HG03066 (cell line): ENCODE results near the gene GLT8D2.

Experiments
- ATAC-seq: cut with Tn5 transposase; IDR thresholded peaks from one replicate; pipeline ENCODE4 v1.9.1; 2021; ENCODE audit warnings: low read depth; ENCODE audit not compliant: unreplicated experiment

Gene GLT8D2

GRCh38 chr12:104049903-104050356 lies at the start of gene GLT8D2:
Gene GLT8D2, minus strand, starts transcription at chr12:104050187. Its CDS starts 30,539 bp downstream, at chr12:104019648.
- ATAC-seq: no peak

- ATAC-seq: no peak
These were observed 48.0 kb upstream of the GLT8D2 start for GRCh38 chr12:104097954-104098353.

- ATAC-seq: no peak
These were observed 45.3 kb upstream of the GLT8D2 start for GRCh38 chr12:104095289-104095688.

DNA sequence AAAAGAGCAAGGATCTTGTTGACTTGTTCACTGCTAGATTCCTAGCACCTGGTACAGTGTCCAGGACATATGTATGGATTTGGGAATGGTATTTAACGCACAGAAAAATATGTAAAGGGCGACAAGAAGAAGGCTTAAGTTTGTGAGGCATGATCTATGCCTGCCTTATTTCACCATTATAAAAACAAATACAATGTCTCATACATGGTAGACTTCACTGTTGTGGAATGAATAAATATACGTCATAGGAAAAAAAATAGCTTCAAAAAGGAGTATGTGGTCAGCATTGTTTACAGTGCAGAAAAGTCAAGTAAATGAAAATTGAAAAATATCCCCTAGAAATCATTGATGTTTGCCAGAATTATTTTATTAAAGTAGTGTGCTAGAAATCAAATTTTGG lies 44.3 kb upstream of the GLT8D2 start:
- no peak for ATAC-seq

DNA sequence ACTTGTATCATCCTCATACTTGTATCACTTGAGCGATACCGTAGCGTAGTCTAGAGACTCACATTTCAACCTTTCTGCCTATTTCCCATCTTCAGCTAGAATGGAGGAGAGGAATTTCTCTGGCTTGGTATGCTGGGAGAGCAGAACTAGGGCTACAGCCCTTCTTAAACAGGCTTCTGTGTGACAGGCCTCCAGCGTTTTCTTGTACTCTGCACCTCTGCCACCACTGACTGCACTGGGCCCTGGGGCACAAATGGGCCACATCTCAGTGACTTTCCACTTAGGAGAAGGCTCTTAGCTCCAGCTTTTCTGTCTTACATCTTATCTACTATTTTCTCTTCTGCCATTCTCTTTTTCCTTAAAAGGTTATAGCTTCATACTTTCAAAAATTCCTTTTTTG lies 41.1 kb upstream of the GLT8D2 start:
- no peak for ATAC-seq

- no peak for ATAC-seq
These were observed 40.7 kb upstream of the GLT8D2 start for GRCh38 chr12:104090685-104091084.

DNA sequence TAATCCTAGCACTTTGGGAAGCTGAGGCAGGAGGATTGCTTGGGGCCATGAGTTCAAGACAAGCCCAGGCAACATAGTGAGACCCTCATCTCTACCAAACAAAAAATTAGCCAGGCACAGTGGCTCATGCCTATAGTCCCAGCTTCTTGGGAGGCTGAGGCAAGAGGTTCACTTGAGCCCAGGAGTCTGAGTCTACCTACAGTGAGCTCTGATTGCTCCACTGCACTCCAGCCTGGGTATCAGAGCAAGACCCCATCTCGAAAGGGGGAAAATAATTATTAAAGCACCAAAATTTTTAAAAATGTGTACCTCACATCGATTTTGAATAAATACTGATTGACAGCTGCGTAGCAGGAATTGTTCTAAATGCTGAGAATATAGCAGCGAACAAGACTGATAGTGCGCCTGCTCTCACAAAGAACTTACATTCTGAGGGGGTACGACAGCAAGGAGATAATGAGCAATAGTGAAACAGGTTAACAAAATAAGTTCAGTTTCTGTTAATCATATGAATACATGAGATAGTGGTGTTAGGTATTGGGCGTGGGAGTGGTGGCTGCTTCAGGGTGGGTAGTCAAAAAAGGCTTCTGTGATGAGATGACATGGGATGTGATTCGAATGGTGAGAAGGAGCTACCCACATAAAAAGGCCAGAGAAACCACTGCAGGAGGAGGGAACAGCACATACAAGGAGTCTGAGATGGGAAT lies 33.9 kb upstream of the GLT8D2 start:
- ATAC-seq: peak; percentile 93

GRCh38 chr12:104080764-104081163 lies 30.8 kb upstream of the GLT8D2 start:
- ATAC-seq: no peak

DNA sequence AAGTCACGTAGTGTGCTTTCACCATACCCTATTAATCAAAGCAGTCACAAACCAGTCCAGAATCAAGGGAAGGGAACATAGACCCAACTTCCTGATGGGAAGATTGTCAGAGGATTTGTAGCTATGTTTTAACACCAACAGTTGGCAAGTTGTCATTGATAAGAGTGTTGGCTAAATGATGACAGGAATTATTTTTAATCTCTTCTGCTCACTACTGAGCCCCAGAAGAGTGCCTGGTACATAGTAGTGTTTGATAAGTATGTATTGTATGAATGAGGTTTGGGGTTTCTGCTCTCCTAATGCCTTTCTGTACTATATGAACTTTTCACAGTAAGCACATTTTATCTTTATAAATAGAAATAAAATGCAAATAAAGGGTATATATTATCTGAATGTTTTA lies 29.0 kb upstream of the GLT8D2 start:
- no peak for ATAC-seq

GRCh38 chr12:104073699-104074098 lies 23.7 kb upstream of the GLT8D2 start:
- no peak for ATAC-seq

- no peak for ATAC-seq
These were observed 22.1 kb upstream of the GLT8D2 start for GRCh38 chr12:104072099-104072498.

DNA sequence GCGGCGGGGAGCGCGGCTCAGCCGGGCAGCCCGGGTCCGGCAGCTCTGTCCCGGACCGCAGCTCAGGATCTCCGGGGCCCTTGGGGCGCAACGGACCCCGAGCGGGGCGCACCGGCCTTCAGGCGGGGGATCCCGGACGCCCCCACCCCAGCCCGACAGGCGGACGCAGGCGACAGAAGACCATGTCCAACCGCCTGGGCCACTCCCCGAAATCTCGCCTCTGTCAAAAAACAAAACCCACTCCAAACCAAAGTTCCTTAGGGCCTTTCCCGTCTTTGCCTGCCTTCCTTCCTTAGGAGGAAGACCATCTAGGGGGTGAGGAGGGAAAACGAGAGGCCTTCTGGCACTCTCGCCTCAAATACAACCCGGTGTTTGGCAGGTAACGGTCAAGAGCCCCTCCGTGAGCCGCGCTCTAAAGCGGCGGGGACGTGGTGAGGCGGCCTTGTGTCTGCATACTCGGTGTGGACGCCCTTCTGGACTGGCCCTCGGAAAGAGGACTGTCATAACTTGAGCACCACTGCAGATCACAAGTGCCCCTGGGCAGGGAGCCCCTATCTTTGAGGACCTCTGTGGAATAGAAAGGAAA lies 14.9 kb upstream of the GLT8D2 start:
- ATAC-seq: peak; percentile 10

DNA sequence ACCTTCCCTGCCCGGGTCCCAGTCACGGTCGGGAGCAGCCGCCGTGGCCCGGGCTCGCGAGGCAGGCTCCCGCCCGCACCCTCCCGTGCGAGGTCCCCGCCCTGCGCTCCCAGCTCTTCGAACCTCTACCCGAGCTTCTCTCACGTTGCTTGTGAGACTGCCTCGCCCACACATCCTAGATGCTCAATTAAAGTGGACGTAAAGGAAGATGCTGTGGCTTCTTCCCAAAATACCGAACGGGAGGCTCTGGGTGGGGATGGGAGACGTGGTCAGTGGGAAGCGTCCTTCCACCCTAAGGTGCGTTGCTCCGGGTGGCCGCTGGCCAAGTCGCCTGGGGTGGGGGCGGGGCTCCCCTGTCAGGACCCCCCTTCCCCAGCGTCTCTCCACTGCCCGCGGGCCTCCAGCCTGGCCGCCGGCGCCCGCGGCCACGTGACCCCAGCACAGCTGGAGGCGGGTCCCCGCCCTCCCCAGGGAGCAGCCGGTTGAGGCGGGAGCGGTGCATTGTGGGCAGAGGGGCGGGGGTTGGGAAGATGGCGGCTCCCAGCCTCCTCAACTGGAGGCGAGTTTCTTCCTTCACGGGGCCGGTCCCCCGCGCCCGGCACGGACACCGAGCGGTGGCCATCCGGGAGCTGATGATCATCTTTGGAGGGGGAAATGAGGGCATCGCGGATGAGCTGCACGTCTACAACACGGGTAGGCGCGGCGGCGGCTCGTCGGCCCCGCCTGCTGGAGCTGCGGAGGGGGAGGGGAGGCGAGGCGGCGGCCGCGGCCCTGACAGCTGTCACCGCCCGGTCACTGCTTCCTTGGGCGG lies 14.2 kb upstream of the GLT8D2 start, which contains the start of gene HCFC2:
HCFC2 (plus strand) TSS at position 501 of the 811 bp plus-strand sequence; CDS start at position 531, 30 bp downstream.
- ATAC-seq: peak; percentile 90

GRCh38 chr12:104063712-104064030 lies 13.7 kb upstream of the GLT8D2 start:
- peak; percentile 40 for ATAC-seq

DNA sequence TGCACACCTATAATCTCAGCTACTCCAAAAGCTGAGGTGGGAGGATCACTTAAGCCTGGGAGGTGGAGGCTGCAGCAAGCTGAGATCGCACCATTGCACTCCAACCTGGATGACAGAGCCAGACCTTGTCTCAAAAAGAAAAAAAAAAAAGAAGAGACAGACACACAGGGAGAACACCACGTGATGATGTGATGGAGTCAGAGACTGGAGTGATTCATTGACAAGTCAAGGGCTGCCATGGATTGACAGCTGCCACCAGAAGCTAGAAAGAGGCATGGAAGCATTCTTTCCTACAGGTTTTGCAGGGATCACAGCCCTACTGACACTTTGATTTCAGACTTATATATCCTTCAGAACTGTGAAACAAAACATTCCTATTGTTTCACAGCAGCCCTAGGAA lies 10.8 kb upstream of the GLT8D2 start:
- no peak for ATAC-seq

DNA sequence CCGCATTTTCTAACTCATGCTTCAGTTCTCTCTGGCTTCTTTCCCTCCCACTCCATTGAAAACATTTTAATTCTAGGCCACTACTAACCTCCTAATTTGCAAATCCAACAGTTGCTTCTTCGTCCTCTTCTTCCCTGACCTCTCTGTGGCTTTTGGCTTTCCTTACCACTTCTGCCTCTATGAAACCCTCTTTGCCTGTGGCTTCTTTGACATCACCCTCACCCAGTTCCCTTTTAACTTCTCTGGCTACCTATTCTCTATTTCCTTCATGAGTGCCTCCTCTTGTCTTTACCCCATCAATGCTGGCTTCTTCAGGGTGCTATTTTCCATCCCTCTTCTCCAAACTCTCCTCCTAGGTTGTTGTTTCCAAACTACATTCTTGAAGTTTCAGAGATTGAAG lies 10.0 kb upstream of the GLT8D2 start:
- no peak for ATAC-seq

DNA sequence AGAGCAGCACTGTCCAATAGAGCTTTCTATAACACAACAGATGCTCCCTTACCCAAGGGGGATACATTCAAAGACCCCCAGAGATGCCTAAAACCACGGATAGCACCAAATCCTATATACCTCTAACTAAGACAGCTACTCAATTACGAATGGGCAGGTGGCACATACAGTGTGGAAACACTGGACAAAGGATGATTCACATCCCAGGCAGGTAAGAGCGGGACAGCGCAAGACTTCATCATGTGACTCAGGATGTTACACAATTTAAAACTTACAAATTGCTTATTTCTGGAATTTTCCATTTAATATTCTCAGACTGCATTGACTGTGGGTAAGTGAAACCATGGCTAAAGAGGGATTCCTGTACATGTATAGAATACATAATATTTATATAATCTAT lies 8.8 kb upstream of the GLT8D2 start:
- ATAC-seq: no peak

- no peak for ATAC-seq
These were observed 7.8 kb upstream of the GLT8D2 start for GRCh38 chr12:104057771-104058197.

- ATAC-seq: no peak
These were observed 6.5 kb upstream of the GLT8D2 start for GRCh38 chr12:104056419-104056972.

GRCh38 chr12:104055686-104056388 lies 5.8 kb upstream of the GLT8D2 start:
- ATAC-seq: no peak
